Choroid plexus epithelial cell (primary cell): ENCODE data around the gene TP53I3.

Source experiments
- DNase-seq: peaks from one replicate; pipeline ENCODE4 v3.0.0-alpha.2; 2010; ENCODE audit warnings: low read depth
- H3K4me3 ChIP-seq: 2 replicates; pipeline ENCODE4 v1.5.1; 2011; ENCODE audit warnings: low read depth, mild to moderate bottlenecking, control low read depth, low read length, moderate library complexity
- TF ChIP-seq, protein P1 (sequence below): conservative IDR thresholded peaks from 2 replicates; pipeline ENCODE4 v1.5.1; 2011; ENCODE audit warnings: low read depth, mild to moderate bottlenecking, control low read depth, inconsistent platforms, low read length, moderate library complexity

The TP53I3 gene

DNA sequence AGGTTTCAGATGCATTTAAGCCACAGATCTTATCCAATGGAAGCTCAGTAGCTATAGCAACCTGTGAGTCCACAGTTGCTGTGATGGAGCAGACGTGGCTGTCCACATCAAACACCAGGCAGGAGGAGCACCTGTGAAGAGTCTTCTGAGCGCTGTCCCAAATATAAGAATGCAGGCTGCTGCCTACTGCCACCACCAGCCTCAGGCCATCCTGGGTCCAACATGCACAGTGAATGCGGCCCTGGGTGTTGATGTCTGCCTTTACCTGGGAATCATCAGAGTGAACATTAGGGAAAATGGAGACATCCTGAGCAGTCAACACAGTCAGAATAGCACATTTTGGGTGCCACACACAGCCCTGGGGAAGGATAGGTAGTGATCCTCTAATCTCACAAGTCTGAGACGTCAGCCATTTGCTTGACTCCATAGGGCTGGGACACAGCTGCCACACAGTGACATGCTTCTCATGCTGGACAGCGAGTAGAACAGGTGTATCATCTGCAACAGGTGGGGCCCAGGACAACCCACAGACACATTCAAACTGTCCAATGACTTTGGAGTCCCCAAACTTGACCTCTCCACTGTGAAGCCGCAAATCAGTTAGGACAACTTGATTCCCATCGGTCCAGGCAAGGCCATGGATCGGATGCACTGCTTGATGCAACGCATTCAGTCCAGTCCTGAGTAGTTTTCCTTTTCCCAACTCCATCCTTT is 45.7 kb downstream of the TP53I3 start:
- no peak for DNase-seq
- TF ChIP-seq, protein P1, sequence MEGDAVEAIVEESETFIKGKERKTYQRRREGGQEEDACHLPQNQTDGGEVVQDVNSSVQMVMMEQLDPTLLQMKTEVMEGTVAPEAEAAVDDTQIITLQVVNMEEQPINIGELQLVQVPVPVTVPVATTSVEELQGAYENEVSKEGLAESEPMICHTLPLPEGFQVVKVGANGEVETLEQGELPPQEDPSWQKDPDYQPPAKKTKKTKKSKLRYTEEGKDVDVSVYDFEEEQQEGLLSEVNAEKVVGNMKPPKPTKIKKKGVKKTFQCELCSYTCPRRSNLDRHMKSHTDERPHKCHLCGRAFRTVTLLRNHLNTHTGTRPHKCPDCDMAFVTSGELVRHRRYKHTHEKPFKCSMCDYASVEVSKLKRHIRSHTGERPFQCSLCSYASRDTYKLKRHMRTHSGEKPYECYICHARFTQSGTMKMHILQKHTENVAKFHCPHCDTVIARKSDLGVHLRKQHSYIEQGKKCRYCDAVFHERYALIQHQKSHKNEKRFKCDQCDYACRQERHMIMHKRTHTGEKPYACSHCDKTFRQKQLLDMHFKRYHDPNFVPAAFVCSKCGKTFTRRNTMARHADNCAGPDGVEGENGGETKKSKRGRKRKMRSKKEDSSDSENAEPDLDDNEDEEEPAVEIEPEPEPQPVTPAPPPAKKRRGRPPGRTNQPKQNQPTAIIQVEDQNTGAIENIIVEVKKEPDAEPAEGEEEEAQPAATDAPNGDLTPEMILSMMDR: no peak
- no peak overlapping the region for H3K4me3 ChIP-seq
